K562 (cell line): ENCODE results near the gene SGPP1. TPM values are rescaled to one million over a fixed set of nuclear protein-coding genes. Genes with fewer than 3 reads are reported as not detected.
A peak's percentile ranks its signal among the peaks of the same experiment; 100 is the strongest.

Source experiments
- AFF1 ChIP-seq, 2 experiments: fragments of 450-650 bp; IDR thresholded peaks; 2 replicates each; pipeline ENCODE4 v1.6.1; 2018; ENCODE audit warnings: mild to moderate bottlenecking in 2 of 2, low read depth in 1 of 2; ENCODE audit not compliant: partially characterized antibody in 2 of 2
- ATF1 ChIP-seq, 2 experiments: fragments of 450-650 bp in 1 of 2; IDR thresholded peaks; 2 replicates each; pipeline ENCODE4 v1.6.1; 2016; ENCODE audit warnings: missing compliant biosample characterization in 1 of 2, missing genetic modification characterization in 1 of 2
- BHLHE40 ChIP-seq: IDR thresholded peaks from 2 replicates; pipeline ENCODE4 v1.6.1; 2011; ENCODE audit warnings: low read length, improper control_type of control experiment
- CEBPG ChIP-seq, 3 experiments: fragments of 200-800 bp in 1 of 3; sonication (Bioruptor generic) in 1 of 3; sonication (generic) in 1 of 3; formaldehyde crosslinking in 1 of 3; IDR thresholded peaks in 2 of 3; conservative IDR thresholded peaks in 1 of 3; 2 replicates each; pipeline versions ENCODE4 v1.6.1 to v1.8.0; 2016 to 2022; ENCODE audit warnings: missing compliant biosample characterization in 2 of 3, missing genetic modification characterization in 2 of 3, mild to moderate bottlenecking in 1 of 3, missing genetic modification reagents in 1 of 3
- NFE2 ChIP-seq: IDR thresholded peaks from 2 replicates; pipeline ENCODE4 v1.6.1; 2014; ENCODE audit warnings: antibody characterized with exemption, low read depth
- RBM22 ChIP-seq: fragments of 200-400 bp; formaldehyde crosslinking; IDR thresholded peaks from 2 replicates; pipeline ENCODE4 v1.6.1; 2018; ENCODE audit warnings: low read length, low read depth; ENCODE audit not compliant: poor library complexity, severe bottlenecking
- RNF219 ChIP-seq: fragments of 250-450 bp; sonication (Bioruptor Pico); IDR thresholded peaks from 2 replicates; pipeline ENCODE4 v1.5.0; 2022; ENCODE audit warnings: mild to moderate bottlenecking
- SAP30 ChIP-seq: fragments of 200-600 bp; sonication (generic); IDR thresholded peaks from 2 replicates; pipeline ENCODE4 v1.6.1; 2012; ENCODE audit warnings: borderline replicate concordance, low read depth, mild to moderate bottlenecking, moderate library complexity, low read length, control low read depth, inconsistent platforms; ENCODE audit not compliant: insufficient read depth, poor library complexity, severe bottlenecking
- TARDBP ChIP-seq: fragments of 450-650 bp; IDR thresholded peaks from 2 replicates; pipeline ENCODE4 v1.6.1; 2016
- ZBTB11 ChIP-seq, 3 experiments: fragments of 200-800 bp in 1 of 3; fragments of 250-450 bp in 1 of 3; fragments of 450-650 bp in 1 of 3; sonication (Bioruptor Pico) in 1 of 3; sonication (Bioruptor generic) in 1 of 3; formaldehyde crosslinking in 1 of 3; IDR thresholded peaks; 2 replicates each; pipeline versions ENCODE4 v1.6.1 to v1.8.0; 2016 to 2022; ENCODE audit warnings: mild to moderate bottlenecking in 2 of 3, missing genetic modification characterization in 2 of 3, missing compliant biosample characterization in 1 of 3, moderate library complexity in 1 of 3
- ZNF239 ChIP-seq: fragments of 250-450 bp; sonication (Bioruptor Pico); IDR thresholded peaks from 2 replicates; pipeline ENCODE4 v1.4.0; 2020; ENCODE audit warnings: mild to moderate bottlenecking
- ZNF431 ChIP-seq: sonication (generic); formaldehyde crosslinking; IDR thresholded peaks from 2 replicates; pipeline ENCODE4 v1.8.0; 2022; ENCODE audit warnings: mild to moderate bottlenecking, missing genetic modification reagents
- ZNF445 ChIP-seq: fragments of 250-450 bp; sonication (Bioruptor Pico); IDR thresholded peaks from 2 replicates; pipeline ENCODE4 v1.4.0; 2020; ENCODE audit warnings: low read depth, mild to moderate bottlenecking, moderate library complexity
- ZNF77 ChIP-seq: fragments of 250-450 bp; sonication (Bioruptor Pico); IDR thresholded peaks from 2 replicates; pipeline ENCODE4 v1.5.0; 2020
- polyA plus RNA-seq, 8 experiments: library from polyadenylated mRNA; depleted of rRNA in 4 of 8; stranded (reverse) in 5 of 8; unstranded in 3 of 8; fragments of >200 nt; fragmentation: Nextera tagmentation in 2 of 8; fragmentation: Illumina TruSeq in 1 of 8; extraction: Ambion mirVana in 2 of 8; extraction: Trizol in 1 of 8; gene quantifications; 2 replicates each; pipeline versions ENCODE4 v1.2.1 to v1.2.3, GENCODE V29; 2011 to 2014; ENCODE audit warnings: inconsistent platforms in 1 of 8, missing spikeins in 1 of 8
- total RNA-seq, 7 experiments: library from RNA; depleted of rRNA in 6 of 7; stranded (reverse); fragments of >200 nt in 6 of 7; fragmentation: Illumina TruSeq in 2 of 7; extraction: Trizol in 2 of 7; gene quantifications; 2 replicates each; pipeline versions ENCODE4 v1.2.1 to v1.2.3, GENCODE V29; 2011 to 2021; ENCODE audit warnings: low replicate concordance in 1 of 7

Gene SGPP1
- total and polyA plus RNA-seq, 9 of the 15 experiments (the other 6 are each of a cell fraction or from before 2014, with no cell fraction given): 2.2 to 7.3 (median 5.6) TPM

GRCh38 chr14:63727736-63728728, at the start of gene SGPP1 (continued):
- TF ChIP-seq BHLHE40 (no peak), AFF1 (IDR thresholded peaks at IDR 0.05; ENCODE audit: low read depth in 1 of 2, partially characterized antibody in 2 of 2) (no peak), NFE2 (no peak), ZNF445 (CRISPR knock-in tag) (no peak), ZNF77 (CRISPR knock-in tag) (no peak), ZBTB11 (CRISPR knock-in tag; IDR thresholded peaks at IDR 0.05) (peak in 1 of 3 experiments; percentile 84; a peak in 3 of 6 replicates), RBM22 (no peak), RNF219 (CRISPR knock-in tag) (no peak), ZNF431 (CRISPR knock-in tag) (no peak), SAP30 (peak; percentile 73), CEBPG (CRISPR knock-in tag; IDR thresholded peaks at IDR 0.05) (peak; percentile 71; the same call in 1 of the 2 replicates), CEBPG (tag; conservative IDR thresholded peaks at IDR 0.05 in 1 of 2, IDR thresholded peaks at IDR 0.05 in 1 of 2) (peak; percentile 38 to 84; a peak in 3 of 4 replicates), TARDBP (no peak), ZNF239 (no peak), ATF1 (CRISPR knock-in tag; IDR thresholded peaks at IDR 0.05) (no peak), ATF1 (tag; IDR thresholded peaks at IDR 0.05) (no peak)
